HG02981 (cell line): Measurements from ENCODE around the gene MYLK3.
"Not testable (repeated sequence)": the region's sequence is repeated elsewhere in the genome, so short reads cannot be mapped to it uniquely, and the experiment has no call there.

Experiments
- ATAC-seq: cut with Tn5 transposase; IDR thresholded peaks from one replicate; pipeline ENCODE4 v1.9.1; 2021; ENCODE audit warnings: mild to moderate bottlenecking, moderate library complexity; ENCODE audit not compliant: unreplicated experiment

The MYLK3 gene

DNA sequence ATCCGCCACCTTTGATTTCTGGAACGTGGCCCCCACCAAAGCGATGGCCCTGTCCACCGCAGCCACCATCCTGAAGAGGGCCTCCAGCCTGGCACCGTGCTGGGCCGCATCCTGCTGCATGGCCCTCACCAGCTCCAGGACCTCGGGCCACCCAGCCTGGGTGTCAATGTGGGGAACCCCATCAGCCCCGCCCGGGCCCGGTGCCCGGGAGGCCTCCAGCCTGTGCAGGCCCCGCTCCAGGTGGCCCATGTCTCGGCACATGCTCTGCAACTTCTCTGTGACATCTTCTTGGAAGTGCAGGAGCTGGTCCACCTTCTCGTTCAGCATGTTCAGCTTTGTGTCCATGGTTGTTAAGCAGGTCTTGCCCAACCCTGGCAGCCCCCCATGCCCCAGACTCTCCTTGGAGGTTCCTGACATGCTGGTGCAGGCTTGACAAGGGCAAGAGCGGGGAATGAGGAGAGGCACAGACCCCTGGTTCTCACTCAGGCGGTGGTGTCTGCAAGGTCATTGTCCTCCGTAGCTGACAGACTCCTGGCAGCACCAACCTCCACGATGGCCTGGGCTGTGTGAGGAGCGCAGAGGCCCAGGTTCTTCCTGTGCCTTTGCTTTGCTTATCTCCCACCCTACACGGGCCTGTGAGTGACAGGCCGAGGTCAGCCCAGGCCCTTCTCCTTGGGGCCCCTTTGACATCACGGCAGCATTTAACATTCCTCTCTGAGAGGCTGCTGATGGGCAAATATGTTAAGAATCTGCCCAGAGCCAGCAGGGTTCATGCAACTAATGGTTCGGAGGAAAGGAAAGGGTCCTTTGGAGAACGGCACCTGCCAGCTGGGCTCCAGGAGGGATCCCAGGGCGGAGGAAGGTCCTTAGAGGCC is at the start of gene MYLK3:
MYLK3 (minus strand) TSS at position 568 of the 875 bp plus-strand sequence; CDS start at position 417, 151 bp downstream.
- ATAC-seq: no peak

DNA sequence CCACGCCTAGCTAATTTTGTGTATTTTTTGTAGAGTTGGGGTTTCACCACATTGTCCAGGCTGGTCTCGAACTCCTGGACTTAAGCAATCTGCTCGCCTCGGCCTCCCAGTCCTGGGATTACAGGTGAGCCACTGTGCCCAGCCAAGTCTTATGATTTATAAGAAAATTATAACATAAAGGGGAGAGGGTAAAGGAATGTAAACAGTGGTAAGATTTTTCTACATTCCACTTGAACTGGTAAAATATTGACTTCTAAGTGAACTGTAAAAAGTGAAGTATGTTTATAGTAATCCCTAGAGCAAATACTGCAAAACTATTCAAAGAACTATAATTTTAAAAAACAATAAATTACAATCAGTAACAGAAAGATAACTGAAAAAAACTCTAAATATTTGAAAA is 49.4 kb upstream of the MYLK3 start:
- ATAC-seq: no peak

DNA sequence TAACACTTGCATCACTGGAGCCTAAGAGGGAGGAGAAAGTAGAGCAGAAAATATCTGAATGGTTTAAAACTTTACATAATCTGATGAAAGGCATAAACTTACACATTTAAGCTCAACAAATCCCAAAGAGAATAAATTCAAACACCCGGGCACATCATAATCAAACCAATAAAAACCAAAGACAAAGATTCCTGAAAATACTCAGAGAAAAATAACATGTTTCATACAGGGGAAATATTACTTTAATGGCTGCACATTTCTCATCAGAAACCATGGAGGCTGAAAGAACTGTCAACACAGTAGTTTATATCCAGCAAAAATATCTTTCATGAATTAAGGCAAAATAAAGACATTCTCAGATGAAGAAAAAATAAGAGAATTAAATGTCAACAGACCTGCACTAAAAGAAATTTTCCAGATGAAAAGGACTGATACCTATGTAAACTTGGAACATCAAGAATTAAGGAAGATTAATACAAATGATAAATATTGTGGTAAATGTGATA is 48.7 kb upstream of the MYLK3 start:
- no peak for ATAC-seq

DNA sequence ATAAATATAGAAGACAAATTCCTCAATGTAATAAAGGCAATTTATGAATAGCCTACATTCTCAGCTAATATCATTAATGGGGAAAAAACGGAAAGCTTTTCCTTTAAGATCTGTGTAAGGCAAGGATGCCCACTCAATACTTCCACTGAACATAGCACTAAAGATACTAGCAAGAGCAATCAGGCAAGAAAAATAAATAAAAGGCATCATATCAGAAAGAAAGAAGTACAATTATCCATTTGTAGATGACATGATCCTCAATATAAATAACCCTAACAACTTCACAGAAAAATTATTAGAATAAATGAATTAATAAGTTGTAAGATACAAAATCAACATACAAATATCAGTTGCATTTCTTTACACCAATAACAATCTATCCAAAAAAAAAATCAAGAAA is 45.7 kb upstream of the MYLK3 start:
- ATAC-seq: no peak

DNA sequence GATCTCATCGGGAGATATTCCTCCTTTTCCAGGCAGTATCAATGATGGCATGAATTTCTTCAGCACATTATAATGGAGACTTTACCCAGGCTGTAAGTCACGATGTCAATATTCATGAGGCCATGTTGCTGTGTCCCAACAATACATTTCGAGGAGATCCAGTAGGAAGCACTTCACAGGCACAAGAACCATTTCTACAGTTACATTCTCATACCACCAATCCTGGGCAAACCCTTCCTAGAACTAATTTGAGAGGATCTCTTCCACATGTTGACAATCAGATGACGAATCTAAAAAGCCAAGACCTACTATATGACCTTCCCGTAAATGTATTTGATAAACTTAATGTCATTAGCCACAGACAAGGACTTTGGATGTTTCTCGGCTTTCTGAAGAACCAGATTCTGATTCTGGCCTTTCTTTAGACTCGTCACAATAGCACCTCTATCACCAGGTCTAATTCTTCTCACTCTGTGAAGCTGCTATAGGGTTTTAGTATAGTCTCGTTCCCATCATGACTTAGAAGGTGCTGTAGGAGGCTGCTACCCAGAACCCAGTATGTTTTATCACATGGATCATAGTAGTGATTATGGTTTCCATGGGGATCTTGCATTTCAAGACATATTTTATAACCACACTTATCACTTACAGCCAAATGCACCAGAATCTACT is 42.6 kb upstream of the MYLK3 start:
- ATAC-seq: no peak

DNA sequence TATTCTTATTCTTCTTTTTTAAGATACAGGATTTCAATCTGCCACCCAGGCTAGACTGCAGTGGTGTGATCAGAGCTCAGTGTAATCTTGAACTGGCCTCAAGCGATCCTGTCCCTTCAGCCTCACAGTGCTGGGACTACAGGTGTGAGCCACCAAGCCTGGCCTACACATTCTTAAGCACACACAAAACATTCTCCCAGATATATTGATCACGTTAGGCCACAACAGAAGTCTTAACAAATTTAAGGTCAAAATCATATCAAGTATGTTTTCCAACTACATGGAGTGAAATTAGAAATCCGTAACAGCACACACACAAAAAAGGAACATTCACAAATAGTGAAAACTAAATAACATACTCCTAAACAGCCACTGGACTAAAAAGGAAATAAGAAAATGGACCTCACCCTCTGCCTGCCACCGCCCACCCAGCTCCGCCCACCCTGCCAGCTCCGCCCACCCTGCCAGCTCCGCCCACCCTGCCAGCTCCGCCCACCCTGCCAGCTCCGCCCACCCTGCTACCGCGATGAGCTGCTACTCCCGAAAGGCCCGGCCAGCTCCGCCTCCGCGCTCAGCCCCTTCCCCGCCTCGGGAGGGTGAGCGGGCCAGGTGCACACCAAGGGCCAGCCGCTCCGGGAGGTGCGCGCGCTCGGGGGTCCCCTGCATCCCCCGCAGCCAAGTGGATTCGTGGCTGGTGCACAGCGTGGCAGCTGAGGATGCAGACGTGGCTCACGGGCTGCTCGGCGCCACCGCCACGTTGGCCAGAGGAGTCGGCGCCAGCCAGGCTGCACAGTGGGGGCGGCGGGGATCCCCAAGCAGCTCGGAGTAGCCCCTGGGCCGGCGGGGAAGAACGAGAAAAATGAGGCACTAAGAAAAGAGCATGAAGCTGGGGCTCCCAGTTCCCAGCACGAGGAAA is 41.6 kb upstream of the MYLK3 start:
- ATAC-seq: peak; percentile 90

DNA sequence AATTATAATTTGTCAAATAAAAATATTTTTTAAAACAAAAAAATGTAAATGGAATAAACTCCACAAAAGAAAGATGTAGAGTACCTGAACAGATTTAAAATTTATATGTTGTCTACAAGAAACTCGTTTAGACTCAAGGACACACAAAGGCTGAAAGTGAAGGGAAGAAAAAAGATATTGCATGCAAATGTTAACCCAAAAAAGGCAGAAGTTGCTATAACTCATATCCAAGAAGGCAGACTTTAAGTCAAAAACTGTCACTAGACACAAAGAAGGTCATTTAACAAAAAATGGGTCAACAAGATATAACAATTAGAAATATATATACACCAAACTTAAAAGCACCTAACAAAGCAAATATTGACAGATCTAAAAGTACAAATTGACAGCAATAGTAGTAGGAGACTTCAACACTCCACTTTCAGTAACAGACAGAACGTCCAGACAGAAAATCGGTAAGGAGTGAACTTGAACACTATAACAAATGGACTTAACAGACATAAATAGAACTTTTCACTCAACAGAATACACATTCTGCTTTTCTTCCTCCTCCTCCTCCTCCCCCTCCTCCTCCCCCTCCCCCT is 40.8 kb upstream of the MYLK3 start:
- no peak for ATAC-seq

DNA sequence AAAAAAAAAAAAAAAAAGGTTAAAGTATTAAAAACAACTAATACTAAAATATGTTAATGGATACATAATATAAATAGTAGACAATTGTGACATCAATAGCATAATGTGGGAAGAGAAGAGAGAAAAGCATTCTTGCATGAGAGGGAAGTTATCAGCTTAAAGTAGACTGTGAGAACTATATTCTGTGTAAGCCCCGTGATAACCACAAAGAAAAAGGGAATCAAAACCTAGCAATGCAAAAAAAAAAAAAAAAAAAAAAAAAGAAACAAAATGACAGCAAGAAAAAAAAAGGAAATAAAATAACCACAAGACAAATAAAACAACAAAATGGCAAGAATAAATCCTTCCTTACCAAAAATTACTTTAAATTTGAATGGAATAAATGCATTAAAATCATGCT is 39.8 kb upstream of the MYLK3 start:
- ATAC-seq: no peak

DNA sequence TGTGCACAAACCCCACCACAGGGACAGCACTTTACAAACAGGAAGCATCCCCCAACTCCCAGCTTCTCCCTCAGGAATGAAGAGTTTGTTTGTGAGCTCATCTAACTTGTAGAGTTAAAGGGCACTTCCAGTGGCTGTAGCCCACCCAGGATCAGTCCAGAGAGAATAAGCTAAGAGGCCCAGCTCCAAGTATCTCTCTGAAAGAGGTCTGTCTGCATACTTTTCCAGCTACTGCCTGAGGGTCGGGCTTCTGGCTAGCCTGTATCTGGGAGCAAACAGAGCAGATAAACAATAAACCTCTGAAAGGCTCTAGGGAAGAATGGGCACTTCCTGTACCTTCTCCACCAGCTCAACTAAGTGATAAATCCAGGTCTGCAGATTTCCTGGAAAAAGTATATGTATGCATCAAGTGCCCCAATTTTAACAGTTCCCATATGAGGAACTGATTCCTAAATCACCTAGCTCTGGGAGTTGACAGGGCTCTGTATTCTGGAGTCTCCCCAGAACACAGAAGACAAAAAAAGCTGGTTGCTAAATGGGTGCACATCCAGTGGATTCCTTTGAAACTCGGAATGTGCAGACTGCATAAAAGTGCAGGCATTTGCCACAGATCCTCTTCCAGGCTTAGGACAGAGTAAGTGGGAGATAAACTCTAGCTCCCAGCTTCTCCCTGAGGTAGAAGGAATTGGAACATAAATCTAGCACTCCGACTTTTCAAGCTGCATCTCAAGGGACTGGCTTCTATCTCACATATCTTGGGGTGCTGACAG is 37.1 kb upstream of the MYLK3 start:
- ATAC-seq: no peak

DNA sequence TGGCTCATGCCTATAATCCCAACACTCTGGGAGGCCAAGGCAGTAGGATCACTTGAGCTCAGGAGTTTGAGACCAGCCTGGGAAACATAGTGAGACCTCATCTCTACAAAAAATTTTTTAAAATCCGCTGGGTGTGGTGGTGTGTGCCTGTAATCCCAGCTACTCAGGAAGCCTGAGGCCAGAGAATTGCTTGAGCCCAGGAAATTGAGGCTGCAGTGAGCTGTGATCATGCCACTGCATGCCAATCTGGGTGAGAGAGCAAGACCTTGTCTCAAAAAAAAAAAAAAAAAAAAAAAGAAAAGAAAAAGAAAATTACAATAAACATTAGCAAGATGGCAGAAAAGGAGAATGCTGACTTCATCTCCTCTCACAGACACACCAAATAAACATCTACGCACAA is 36.4 kb upstream of the MYLK3 start:
- not testable (repeated sequence) for ATAC-seq

DNA sequence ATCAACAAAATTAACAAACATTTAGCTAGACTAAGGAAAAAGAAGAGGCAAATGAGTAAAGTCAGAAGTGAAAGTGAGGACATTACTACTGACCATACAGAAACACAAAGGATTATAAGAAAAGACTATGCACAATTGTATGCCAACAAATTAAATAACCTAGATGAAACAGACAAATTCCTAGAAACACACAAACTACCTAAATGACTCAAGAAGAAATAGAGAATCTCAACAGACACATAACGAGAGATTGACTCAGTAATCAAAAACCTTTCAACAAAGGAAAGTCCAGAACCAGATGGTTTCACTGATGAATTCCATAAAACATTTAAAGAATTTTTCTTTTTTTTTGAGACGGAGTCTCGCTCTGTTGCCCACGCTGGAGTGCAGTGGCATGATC is 35.7 kb upstream of the MYLK3 start:
- ATAC-seq: no peak

DNA sequence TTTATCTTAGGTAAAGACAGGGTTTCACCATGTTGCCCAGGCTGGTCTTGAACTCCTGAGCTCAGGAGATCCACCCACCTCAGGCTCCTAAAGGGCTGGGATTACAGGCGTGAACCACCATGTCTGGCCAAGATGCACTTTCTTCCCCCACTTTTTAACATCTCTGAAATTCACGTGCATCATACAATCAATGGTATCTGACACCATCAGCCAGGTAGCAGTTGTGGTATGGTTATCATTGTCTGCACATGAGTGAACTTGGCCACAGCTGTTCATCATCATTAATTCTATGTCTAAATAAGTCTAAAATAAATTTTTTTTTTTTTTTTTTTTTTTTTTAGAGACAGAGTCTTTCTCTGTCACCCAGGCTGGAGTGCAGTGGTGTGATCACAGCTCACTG is 34.2 kb upstream of the MYLK3 start:
- no peak for ATAC-seq

DNA sequence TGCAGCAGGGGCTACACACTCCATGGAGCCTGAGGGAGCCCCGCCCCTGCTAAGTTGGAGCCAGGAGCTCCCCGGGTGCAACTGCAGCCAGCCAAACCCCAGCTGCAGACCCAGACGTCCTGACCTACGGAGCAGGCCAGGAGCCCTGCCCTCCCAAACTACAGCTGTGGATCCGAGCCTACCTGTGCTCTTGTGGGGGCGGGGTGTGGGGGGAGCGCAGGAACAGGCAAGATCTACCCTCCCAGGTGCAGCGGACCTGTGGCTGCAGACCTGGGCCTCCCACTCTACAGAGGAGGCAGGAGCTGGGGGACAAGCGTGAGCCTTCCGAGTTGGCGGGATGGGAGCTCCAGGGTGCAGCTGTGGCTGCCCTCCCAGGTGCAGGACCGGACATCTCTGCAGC is 29.7 kb upstream of the MYLK3 start:
- ATAC-seq: no peak

DNA sequence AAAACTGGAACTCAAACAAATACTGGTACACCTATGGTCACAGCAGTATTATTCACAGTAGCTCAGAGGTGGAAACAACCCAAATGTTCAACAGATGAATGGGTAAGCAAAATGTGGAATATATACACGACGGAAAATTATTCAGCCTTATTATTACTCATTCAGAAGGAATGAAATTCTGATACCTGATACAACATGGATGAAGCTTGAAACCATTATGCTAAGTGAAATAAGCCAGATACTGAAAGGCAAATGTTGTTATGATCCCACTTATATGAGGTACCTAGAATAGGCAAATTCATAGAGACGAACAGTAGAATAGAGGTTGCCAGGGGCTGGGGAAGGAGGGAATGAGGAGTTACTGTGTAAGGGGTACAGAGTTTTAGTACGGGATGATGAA is 27.1 kb upstream of the MYLK3 start:
- no peak for ATAC-seq

DNA sequence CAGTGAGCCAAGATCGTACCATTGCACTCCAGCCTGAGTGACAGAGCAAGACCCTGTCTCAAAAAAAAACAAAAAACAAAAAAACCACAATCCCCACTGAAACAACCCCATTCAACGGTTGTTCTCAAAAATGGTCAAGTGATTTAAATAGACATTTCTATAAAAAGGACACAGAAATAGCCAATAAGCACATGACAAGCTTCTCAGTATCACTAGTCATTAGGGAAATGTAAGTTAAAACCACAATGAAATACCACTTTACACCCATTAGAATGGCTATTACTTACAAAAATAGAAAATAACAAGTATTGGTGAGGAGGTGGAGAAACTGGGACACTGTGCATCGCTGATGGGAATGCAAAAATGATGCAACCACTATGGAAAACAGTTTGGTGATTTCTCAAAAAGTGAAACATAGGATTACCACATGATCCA is 26.6 kb upstream of the MYLK3 start:
- ATAC-seq: peak; percentile 58

DNA sequence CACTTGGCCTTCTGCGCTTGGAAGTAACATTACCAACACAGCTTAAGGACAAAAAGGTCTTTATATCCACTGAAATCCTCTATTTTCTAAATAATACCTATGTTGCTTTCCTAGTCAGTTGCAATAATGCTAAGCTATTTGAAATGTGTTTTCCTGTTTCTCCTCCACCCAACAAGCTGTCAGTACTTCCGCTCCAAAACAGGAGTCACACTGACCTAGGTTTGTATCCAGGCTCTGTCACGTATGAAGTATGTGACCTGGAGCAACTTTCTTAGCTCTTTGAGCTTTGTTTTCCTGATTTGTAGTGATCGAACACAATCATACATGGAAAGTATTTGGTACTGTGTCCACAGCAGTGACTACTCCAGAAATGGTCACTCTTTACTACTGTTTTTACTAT is 24.3 kb upstream of the MYLK3 start:
- ATAC-seq: no peak

DNA sequence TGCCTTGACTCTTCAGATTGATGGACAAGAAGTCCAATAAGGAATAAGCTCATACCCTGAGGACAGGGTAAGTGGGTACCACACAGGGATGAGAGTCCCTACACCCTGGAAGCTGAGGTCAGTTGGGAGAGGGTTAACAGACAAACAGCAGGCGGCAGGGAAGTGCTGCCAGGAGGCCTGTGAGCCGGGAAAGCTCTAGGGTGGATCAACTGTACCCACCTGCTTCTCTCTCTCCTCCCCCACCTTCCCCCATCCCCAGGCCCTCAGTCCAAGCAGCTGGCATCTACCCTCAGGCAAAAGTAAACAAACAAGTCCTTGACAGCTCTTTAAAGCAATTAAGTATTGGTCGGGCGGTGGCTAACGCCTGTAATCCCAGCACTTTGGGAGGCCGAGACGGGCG is 20.7 kb upstream of the MYLK3 start:
- ATAC-seq: no peak

DNA sequence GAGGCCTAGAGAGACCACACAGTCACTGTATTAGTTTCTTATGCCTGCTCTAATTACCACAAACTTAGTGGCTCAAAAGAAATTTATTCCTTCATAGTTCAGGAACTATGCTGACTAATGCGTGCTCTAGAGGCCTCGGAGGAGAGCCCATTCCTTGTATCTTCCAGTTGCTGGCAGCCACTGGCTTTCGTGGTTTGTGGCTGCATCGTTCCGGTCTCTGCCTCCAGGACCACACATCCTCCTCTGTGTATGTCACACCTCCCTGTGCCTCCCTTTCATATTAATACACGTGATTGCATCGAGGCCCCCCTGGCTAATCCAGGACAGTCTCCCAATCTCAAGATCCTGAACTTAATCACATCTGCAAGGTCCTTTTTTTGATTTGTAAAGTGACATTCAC is 16.9 kb upstream of the MYLK3 start:
- ATAC-seq: no peak

DNA sequence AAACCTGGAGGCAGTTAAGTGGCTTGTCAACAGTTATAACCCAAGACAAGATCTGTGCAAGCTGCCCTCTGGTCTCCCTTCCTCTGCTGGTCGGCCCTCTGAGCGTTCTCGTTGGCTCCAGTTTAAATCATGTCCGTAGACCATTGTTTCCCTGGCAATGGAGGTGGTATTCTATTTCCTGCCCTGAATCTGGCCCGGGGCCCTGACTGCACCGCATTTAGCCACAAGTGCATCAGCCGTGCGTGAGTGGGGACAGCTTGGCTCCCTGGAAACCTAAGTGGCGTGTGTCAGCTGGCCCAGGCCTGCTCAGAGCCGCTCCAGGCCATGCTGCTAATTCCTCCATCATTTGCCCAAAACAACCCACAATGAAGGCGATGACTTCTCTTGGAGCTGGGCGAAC is 15.0 kb upstream of the MYLK3 start:
- no peak for ATAC-seq

DNA sequence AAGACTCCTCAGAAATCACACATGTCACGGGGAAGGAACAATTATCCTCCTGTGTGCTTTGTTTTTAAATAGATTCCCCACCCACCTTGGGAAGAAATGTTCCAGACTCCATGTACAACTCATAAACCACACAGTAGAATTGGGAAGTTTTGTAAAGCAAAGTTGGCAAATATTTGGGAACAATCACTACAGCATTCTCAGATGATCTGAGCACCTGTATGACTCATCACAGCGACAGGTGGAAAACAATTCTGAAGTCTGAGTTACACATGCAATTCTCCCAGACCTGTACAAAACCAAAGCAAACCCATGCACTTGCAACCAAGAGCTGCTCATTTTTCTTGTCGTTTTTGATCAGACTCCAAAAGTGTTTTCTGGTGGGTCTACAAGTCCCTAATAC is 14.4 kb upstream of the MYLK3 start:
- ATAC-seq: no peak
